ENCODE data around the gene INCENP. TPM values are rescaled to one million over a fixed set of nuclear protein-coding genes. Genes with fewer than 3 reads are reported as not detected.

INCENP gene
- total RNA-seq, 2 experiments from 2014 or later, result 105 to 107 TPM

- no peak for DNase-seq
- H3K27ac Mint-ChIP-seq, result no peak overlapping the region
- no peaks in the 10 kb centered on the region for H3K9me3 Mint-ChIP-seq
- H3K36me3 Mint-ChIP-seq, result peaks cover 10% of the 10 kb centered on the region
- H3K4me3 Mint-ChIP-seq, result no peak overlapping the region
- H3K27me3 Mint-ChIP-seq, result no peaks in the 10 kb centered on the region
- H3K4me1 Mint-ChIP-seq, result no peaks in the 10 kb centered on the region
Observed at GRCh38 chr11:62144641-62145255, 20.9 kb downstream of the INCENP start.

GRCh38 chr11:62145261-62145871 lies 21.6 kb downstream of the INCENP start:
- no peaks in the 10 kb centered on the region for H3K9me3 Mint-ChIP-seq
- H3K27me3 Mint-ChIP-seq, result no peaks in the 10 kb centered on the region
- DNase-seq, result no peak
- H3K4me1 Mint-ChIP-seq, result no peaks in the 10 kb centered on the region
- peaks cover 12% of the 10 kb centered on the region for H3K36me3 Mint-ChIP-seq
- H3K4me3 Mint-ChIP-seq, result no peak overlapping the region
- no peak overlapping the region for H3K27ac Mint-ChIP-seq

GRCh38 chr11:62146476-62147200 lies 22.8 kb downstream of the INCENP start:
- Mint-ChIP-seq H3K9me3 (no peaks in the 10 kb centered on the region), H3K4me1 (no peaks in the 10 kb centered on the region), H3K4me3 (no peak overlapping the region), H3K27me3 (no peaks in the 10 kb centered on the region), H3K36me3 (peaks cover 22% of the 10 kb centered on the region), H3K27ac (no peak overlapping the region)
- DNase-seq, result no peak

GRCh38 chr11:62147545-62147944 lies 23.7 kb downstream of the INCENP start:
- peaks cover 22% of the 10 kb centered on the region for H3K36me3 Mint-ChIP-seq
- no peaks in the 10 kb centered on the region for H3K27me3 Mint-ChIP-seq
- no peaks in the 10 kb centered on the region for H3K4me1 Mint-ChIP-seq
- no peak for DNase-seq
- no peak overlapping the region for H3K4me3 Mint-ChIP-seq
- no peaks in the 10 kb centered on the region for H3K9me3 Mint-ChIP-seq
- H3K27ac Mint-ChIP-seq, result no peak overlapping the region

- no peaks in the 10 kb centered on the region for H3K9me3 Mint-ChIP-seq
Observed at GRCh38 chr11:62148271-62148980, 24.6 kb downstream of the INCENP start.

GRCh38 chr11:62149986-62150886 lies 26.4 kb downstream of the INCENP start:
- no peak overlapping the region for H3K4me3 Mint-ChIP-seq
- H3K36me3 Mint-ChIP-seq, result peaks cover 30% of the 10 kb centered on the region
- no peaks in the 10 kb centered on the region for H3K27me3 Mint-ChIP-seq
- H3K9me3 Mint-ChIP-seq, result no peaks in the 10 kb centered on the region
- H3K4me1 Mint-ChIP-seq, result no peaks in the 10 kb centered on the region
- H3K27ac Mint-ChIP-seq, result no peak overlapping the region
- DNase-seq, result no peak

More at GRCh38 chr11:62148271-62148980, 24.6 kb downstream of the INCENP start:
- no peak for DNase-seq
- H3K36me3 Mint-ChIP-seq, result peaks cover 30% of the 10 kb centered on the region
- no peak overlapping the region for H3K27ac Mint-ChIP-seq
- no peaks in the 10 kb centered on the region for H3K27me3 Mint-ChIP-seq
- no peaks in the 10 kb centered on the region for H3K4me1 Mint-ChIP-seq
- H3K4me3 Mint-ChIP-seq, result no peak overlapping the region

GRCh38 chr11:62150887-62151736 lies 27.3 kb downstream of the INCENP start:
- Mint-ChIP-seq H3K27me3 (no peaks in the 10 kb centered on the region), H3K9me3 (no peaks in the 10 kb centered on the region), H3K36me3 (peaks cover 27% of the 10 kb centered on the region), H3K4me3 (no peak overlapping the region), H3K4me1 (no peaks in the 10 kb centered on the region), H3K27ac (no peak overlapping the region)
- DNase-seq, result no peak

- no peak overlapping the region for H3K27ac Mint-ChIP-seq
- no peak for DNase-seq
- H3K27me3 Mint-ChIP-seq, result no peaks in the 10 kb centered on the region
- H3K4me3 Mint-ChIP-seq, result no peak overlapping the region
- H3K4me1 Mint-ChIP-seq, result no peaks in the 10 kb centered on the region
- H3K9me3 Mint-ChIP-seq, result no peaks in the 10 kb centered on the region
- H3K36me3 Mint-ChIP-seq, result peaks cover 24% of the 10 kb centered on the region
Observed at GRCh38 chr11:62151737-62152102, 27.9 kb downstream of the INCENP start.

GRCh38 chr11:62152245-62153086 lies 28.7 kb downstream of the INCENP start:
- no peaks in the 10 kb centered on the region for H3K27me3 Mint-ChIP-seq
- H3K36me3 Mint-ChIP-seq, result peaks cover 24% of the 10 kb centered on the region

GRCh38 chr11:62153087-62153395 lies 29.2 kb downstream of the INCENP start:
- no peak overlapping the region for H3K4me3 Mint-ChIP-seq
- H3K36me3 Mint-ChIP-seq, result peaks cover 24% of the 10 kb centered on the region
- H3K4me1 Mint-ChIP-seq, result no peaks in the 10 kb centered on the region
- H3K27ac Mint-ChIP-seq, result no peak overlapping the region
- DNase-seq, result no peak
- H3K27me3 Mint-ChIP-seq, result no peaks in the 10 kb centered on the region
- H3K9me3 Mint-ChIP-seq, result no peaks in the 10 kb centered on the region

More at GRCh38 chr11:62152245-62153086, 28.7 kb downstream of the INCENP start:
- no peak for DNase-seq
- H3K9me3 Mint-ChIP-seq, result no peaks in the 10 kb centered on the region
- H3K4me3 Mint-ChIP-seq, result no peak overlapping the region
- no peak overlapping the region for H3K27ac Mint-ChIP-seq
- H3K4me1 Mint-ChIP-seq, result no peaks in the 10 kb centered on the region

GRCh38 chr11:62153617-62154016 lies 29.8 kb downstream of the INCENP start:
- no peak overlapping the region for H3K27ac Mint-ChIP-seq
- no peaks in the 10 kb centered on the region for H3K4me1 Mint-ChIP-seq
- no peaks in the 10 kb centered on the region for H3K27me3 Mint-ChIP-seq
- H3K9me3 Mint-ChIP-seq, result no peaks in the 10 kb centered on the region
- DNase-seq, result no peak
- peaks cover 24% of the 10 kb centered on the region for H3K36me3 Mint-ChIP-seq
- H3K4me3 Mint-ChIP-seq, result no peak overlapping the region

GRCh38 chr11:62157603-62158002 lies 33.8 kb downstream of the INCENP start:
- H3K36me3 Mint-ChIP-seq, result peaks cover 7% of the 10 kb centered on the region
- H3K4me1 Mint-ChIP-seq, result no peaks in the 10 kb centered on the region
- H3K27ac Mint-ChIP-seq, result no peak overlapping the region
- H3K4me3 Mint-ChIP-seq, result no peak overlapping the region
- DNase-seq, result no peak
- H3K9me3 Mint-ChIP-seq, result no peaks in the 10 kb centered on the region
- peaks cover 24% of the 10 kb centered on the region for H3K27me3 Mint-ChIP-seq

GRCh38 chr11:62166371-62166770 lies 42.6 kb downstream of the INCENP start:
- no peaks in the 10 kb centered on the region for H3K36me3 Mint-ChIP-seq
- no peak overlapping the region for H3K27ac Mint-ChIP-seq
- H3K27me3 Mint-ChIP-seq, result peaks cover 32% of the 10 kb centered on the region
- no peak for DNase-seq
- H3K9me3 Mint-ChIP-seq, result no peaks in the 10 kb centered on the region
- H3K4me1 Mint-ChIP-seq, result peaks cover 1% of the 10 kb centered on the region
- no peak overlapping the region for H3K4me3 Mint-ChIP-seq

Measured in activated naive CD8-positive, alpha-beta T cell treated with anti-CD3 and anti-CD28 coated beads for 36 hours (primary cell).